Measurements from ENCODE around the gene CCDC33.

The CCDC33 gene

GRCh38 chr15:74283368-74283767, 47.2 kb downstream of the CCDC33 start:
- DNase-seq: no peak
- Histone ChIP-seq H2BK15ac (ENCODE audit: low read depth, poor library complexity, severe bottlenecking) (no peak overlapping the region), H3K27me3 (ENCODE audit: control insufficient read depth in 1 of 2, insufficient read depth in 1 of 2, low read length in 2 of 2) (peaks cover 79 to 92% of the 10 kb centered on the region in 2 experiments), H3K27ac (ENCODE audit: low read length, poor library complexity, severe bottlenecking) (no peak overlapping the region), H4K8ac (ENCODE audit: low read length) (no peak overlapping the region), H2AFZ (ENCODE audit: low read depth, low read length) (no peak overlapping the region), H3K23ac (ENCODE audit: low read length in 2 of 2) (no peak overlapping the region), H3K14ac (ENCODE audit: low read length in 2 of 2) (no peak overlapping the region), H3K4ac (ENCODE audit: low read depth in 1 of 2, low read length in 2 of 2) (no peak overlapping the region), H3K4me2 (ENCODE audit: low read length, poor library complexity, severe bottlenecking) (no peak overlapping the region), H3K4me1 (ENCODE audit: control insufficient read depth, insufficient read depth, low read depth, low read length) (no peaks in the 10 kb centered on the region), H2AK5ac (ENCODE audit: low read length, severe bottlenecking) (no peak overlapping the region), H3K18ac (ENCODE audit: low read depth in 1 of 2, low read length in 2 of 2) (no peak overlapping the region), H3K36me3 (ENCODE audit: control insufficient read depth in 1 of 2, insufficient read depth in 2 of 2, low read depth in 1 of 2, low read length in 2 of 2) (no peaks in the 10 kb centered on the region), H2BK5ac (ENCODE audit: low read depth, low read length, poor library complexity, severe bottlenecking) (no peak overlapping the region), H2BK120ac (ENCODE audit: low read depth, low read length) (no peak overlapping the region), H3K79me1 (replicated peaks; ENCODE audit: low read length, poor library complexity, severe bottlenecking) (no peaks in the 10 kb centered on the region), H3K9ac (ENCODE audit: low read length) (no peak overlapping the region), H4K91ac (ENCODE audit: low read length) (no peak overlapping the region), H3K9me3 (ENCODE audit: control insufficient read depth, low read length) (no peaks in the 10 kb centered on the region), H3K4me3 (ENCODE audit: insufficient read depth in 1 of 2, low read depth in 1 of 2, low read length in 2 of 2) (no peak overlapping the region), H2BK12ac (ENCODE audit: low read length in 2 of 2) (no peak overlapping the region)
- 87% methylated on average over 5 of the region's 7 CpGs for WGBS

GRCh38 chr15:74289671-74290070, 53.5 kb downstream of the CCDC33 start:
- peaks cover 62 to 66% of the 10 kb centered on the region in 2 experiments for H3K27me3 ChIP-seq (ENCODE audit: control insufficient read depth in 1 of 2, insufficient read depth in 1 of 2, low read length in 2 of 2)
- no peak overlapping the region for H3K18ac ChIP-seq (ENCODE audit: low read depth in 1 of 2, low read length in 2 of 2)
- no peaks in the 10 kb centered on the region for H3K9me3 ChIP-seq (ENCODE audit: control insufficient read depth, low read length)
- H4K91ac ChIP-seq (ENCODE audit: low read length): no peak overlapping the region
- H3K79me1 ChIP-seq (replicated peaks; ENCODE audit: low read length, poor library complexity, severe bottlenecking): no peaks in the 10 kb centered on the region
- no peak overlapping the region for H3K4ac ChIP-seq (ENCODE audit: low read depth in 1 of 2, low read length in 2 of 2)
- no peaks in the 10 kb centered on the region for H3K36me3 ChIP-seq (ENCODE audit: control insufficient read depth in 1 of 2, insufficient read depth in 2 of 2, low read depth in 1 of 2, low read length in 2 of 2)
- no peak overlapping the region for H3K4me3 ChIP-seq (ENCODE audit: insufficient read depth in 1 of 2, low read depth in 1 of 2, low read length in 2 of 2)
- no peak overlapping the region for H3K9ac ChIP-seq (ENCODE audit: low read length)
- no peak overlapping the region for H2AFZ ChIP-seq (ENCODE audit: low read depth, low read length)
- H3K23ac ChIP-seq (ENCODE audit: low read length in 2 of 2): no peak overlapping the region
- H2AK5ac ChIP-seq (ENCODE audit: low read length, severe bottlenecking): no peak overlapping the region
- H2BK12ac ChIP-seq (ENCODE audit: low read length in 2 of 2): no peak overlapping the region
- DNase-seq: no peak
- H3K4me2 ChIP-seq (ENCODE audit: low read length, poor library complexity, severe bottlenecking): no peak overlapping the region
- no peak overlapping the region for H3K27ac ChIP-seq (ENCODE audit: low read length, poor library complexity, severe bottlenecking)
- H2BK120ac ChIP-seq (ENCODE audit: low read depth, low read length): no peak overlapping the region
- no peak overlapping the region for H3K14ac ChIP-seq (ENCODE audit: low read length in 2 of 2)
- no peak overlapping the region for H4K8ac ChIP-seq (ENCODE audit: low read length)
- H3K4me1 ChIP-seq (ENCODE audit: control insufficient read depth, insufficient read depth, low read depth, low read length): no peaks in the 10 kb centered on the region
- H2BK5ac ChIP-seq (ENCODE audit: low read depth, low read length, poor library complexity, severe bottlenecking): no peak overlapping the region
- H2BK15ac ChIP-seq (ENCODE audit: low read depth, poor library complexity, severe bottlenecking): no peak overlapping the region

- no peaks in the 10 kb centered on the region for H3K79me1 ChIP-seq (replicated peaks; ENCODE audit: low read length, poor library complexity, severe bottlenecking)
- DNase-seq: no peak
- no peaks in the 10 kb centered on the region for H3K9me3 ChIP-seq (ENCODE audit: control insufficient read depth, low read length)
- H4K8ac ChIP-seq (ENCODE audit: low read length): no peak overlapping the region
- H4K91ac ChIP-seq (ENCODE audit: low read length): no peak overlapping the region
- no peak overlapping the region for H3K18ac ChIP-seq (ENCODE audit: low read depth in 1 of 2, low read length in 2 of 2)
- H3K36me3 ChIP-seq (ENCODE audit: control insufficient read depth in 1 of 2, insufficient read depth in 2 of 2, low read depth in 1 of 2, low read length in 2 of 2): no peaks in the 10 kb centered on the region
- H2BK120ac ChIP-seq (ENCODE audit: low read depth, low read length): no peak overlapping the region
- no peak overlapping the region for H2BK15ac ChIP-seq (ENCODE audit: low read depth, poor library complexity, severe bottlenecking)
- H2AK5ac ChIP-seq (ENCODE audit: low read length, severe bottlenecking): no peak overlapping the region
- H2BK12ac ChIP-seq (ENCODE audit: low read length in 2 of 2): no peak overlapping the region
- no peak overlapping the region for H3K14ac ChIP-seq (ENCODE audit: low read length in 2 of 2)
- peaks cover 62 to 66% of the 10 kb centered on the region in 2 experiments for H3K27me3 ChIP-seq (ENCODE audit: control insufficient read depth in 1 of 2, insufficient read depth in 1 of 2, low read length in 2 of 2)
- no peak overlapping the region for H2BK5ac ChIP-seq (ENCODE audit: low read depth, low read length, poor library complexity, severe bottlenecking)
- H3K9ac ChIP-seq (ENCODE audit: low read length): no peak overlapping the region
- H3K23ac ChIP-seq (ENCODE audit: low read length in 2 of 2): no peak overlapping the region
- no peak overlapping the region for H3K4me3 ChIP-seq (ENCODE audit: insufficient read depth in 1 of 2, low read depth in 1 of 2, low read length in 2 of 2)
- H3K4me1 ChIP-seq (ENCODE audit: control insufficient read depth, insufficient read depth, low read depth, low read length): no peaks in the 10 kb centered on the region
- no peak overlapping the region for H3K4ac ChIP-seq (ENCODE audit: low read depth in 1 of 2, low read length in 2 of 2)
- no peak overlapping the region for H2AFZ ChIP-seq (ENCODE audit: low read depth, low read length)
- no peak overlapping the region for H3K27ac ChIP-seq (ENCODE audit: low read length, poor library complexity, severe bottlenecking)
- H3K4me2 ChIP-seq (ENCODE audit: low read length, poor library complexity, severe bottlenecking): no peak overlapping the region
Measured at GRCh38 chr15:74290645-74291044, 54.5 kb downstream of the CCDC33 start.

DNA sequence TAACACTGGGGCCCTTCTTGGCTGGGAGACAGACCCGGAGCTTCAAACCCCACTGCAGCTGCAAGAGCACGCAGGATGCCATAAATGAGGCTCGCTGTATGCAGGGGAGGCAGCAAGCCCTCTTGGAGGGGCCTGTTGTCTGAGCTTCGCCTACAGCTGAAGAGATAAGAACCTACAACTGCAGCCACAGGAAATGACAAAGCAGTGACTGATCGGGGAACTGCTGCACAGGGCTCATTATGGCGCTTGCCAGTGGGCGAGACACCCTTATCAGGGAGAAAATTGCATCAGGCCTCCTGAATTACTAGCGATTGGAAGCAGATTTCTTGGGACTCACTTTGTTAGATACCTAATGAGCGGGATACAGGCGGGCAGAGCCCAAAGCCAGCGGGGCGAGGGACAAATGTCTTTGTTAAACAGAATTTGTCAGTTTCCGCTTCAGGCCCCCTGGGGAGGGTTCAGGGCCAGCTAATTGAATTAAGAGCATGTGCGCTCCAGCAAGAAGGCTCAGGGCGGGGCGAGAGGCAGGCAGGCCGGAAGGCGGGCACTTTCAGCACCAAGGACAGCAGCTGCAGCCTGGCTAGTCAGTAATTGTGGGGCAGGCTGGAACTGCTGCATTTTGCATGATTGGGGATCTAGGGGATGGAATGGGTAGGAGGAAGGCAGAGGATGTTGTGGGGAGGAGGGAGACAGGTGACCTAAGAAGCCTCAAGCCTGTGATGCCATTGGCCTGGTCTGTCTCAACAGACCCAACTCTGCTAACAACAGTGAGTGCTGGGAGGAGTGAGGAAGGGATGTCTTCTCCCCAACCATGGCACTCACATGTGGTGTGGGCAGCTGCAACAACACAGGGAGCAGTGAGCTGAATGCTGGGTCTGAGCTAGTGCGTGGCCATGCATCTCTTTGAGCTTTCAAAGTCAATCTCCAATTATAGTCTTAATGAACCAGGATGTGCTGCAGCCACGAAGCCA, 55.3 kb downstream of the CCDC33 start:
- H4K91ac ChIP-seq (ENCODE audit: low read length): no peak overlapping the region
- no peaks in the 10 kb centered on the region for H3K4me1 ChIP-seq (ENCODE audit: control insufficient read depth, insufficient read depth, low read depth, low read length)
- H3K18ac ChIP-seq (ENCODE audit: low read depth in 1 of 2, low read length in 2 of 2): no peak overlapping the region
- no peak overlapping the region for H2BK5ac ChIP-seq (ENCODE audit: low read depth, low read length, poor library complexity, severe bottlenecking)
- peaks cover 61 to 66% of the 10 kb centered on the region in 2 experiments for H3K27me3 ChIP-seq (ENCODE audit: control insufficient read depth in 1 of 2, insufficient read depth in 1 of 2, low read length in 2 of 2)
- H2BK12ac ChIP-seq (ENCODE audit: low read length in 2 of 2): no peak overlapping the region
- H3K4ac ChIP-seq (ENCODE audit: low read depth in 1 of 2, low read length in 2 of 2): no peak overlapping the region
- H3K4me2 ChIP-seq (ENCODE audit: low read length, poor library complexity, severe bottlenecking): no peak overlapping the region
- H2AFZ ChIP-seq (ENCODE audit: low read depth, low read length): no peak overlapping the region
- H2BK15ac ChIP-seq (ENCODE audit: low read depth, poor library complexity, severe bottlenecking): no peak overlapping the region
- no peak overlapping the region for H3K23ac ChIP-seq (ENCODE audit: low read length in 2 of 2)
- peak; percentile 78 for DNase-seq
- no peak overlapping the region for H3K9ac ChIP-seq (ENCODE audit: low read length)
- no peak overlapping the region for H3K27ac ChIP-seq (ENCODE audit: low read length, poor library complexity, severe bottlenecking)
- H2AK5ac ChIP-seq (ENCODE audit: low read length, severe bottlenecking): no peak overlapping the region
- no peaks in the 10 kb centered on the region for H3K36me3 ChIP-seq (ENCODE audit: control insufficient read depth in 1 of 2, insufficient read depth in 2 of 2, low read depth in 1 of 2, low read length in 2 of 2)
- H3K79me1 ChIP-seq (replicated peaks; ENCODE audit: low read length, poor library complexity, severe bottlenecking): no peaks in the 10 kb centered on the region
- H3K14ac ChIP-seq (ENCODE audit: low read length in 2 of 2): no peak overlapping the region
- no peak overlapping the region for H2BK120ac ChIP-seq (ENCODE audit: low read depth, low read length)
- H3K9me3 ChIP-seq (ENCODE audit: control insufficient read depth, low read length): no peaks in the 10 kb centered on the region
- 6% methylated on average over 20 of the region's 20 CpGs for WGBS
- no peak overlapping the region for H3K4me3 ChIP-seq (ENCODE audit: insufficient read depth in 1 of 2, low read depth in 1 of 2, low read length in 2 of 2)
- no peak overlapping the region for H4K8ac ChIP-seq (ENCODE audit: low read length)
